ACC112 (cell line): ENCODE results near the gene CLCN2.
"Not testable (repeated sequence)": the region's sequence is repeated elsewhere in the genome, so short reads cannot be mapped to it uniquely, and the experiment has no call there.

Experiments used
- H2AFZ ChIP-seq: fragments of 200-600 bp; sonication (generic); one replicate; pipeline ENCODE4 v1.6.0; 2017; ENCODE audit warnings: antibody characterized with exemption, low read length; ENCODE audit not compliant: unreplicated experiment
- H3K27ac ChIP-seq: fragments of 200-600 bp; sonication (generic); 2 replicates; pipeline ENCODE4 v1.5.1; 2014; ENCODE audit warnings: low read depth, mild to moderate bottlenecking, antibody characterized with exemption, low read length, moderate library complexity
- H3K27me3 ChIP-seq: fragments of 200-600 bp; sonication (generic); 2 replicates; pipeline ENCODE4 v1.6.1; 2014; ENCODE audit warnings: mild to moderate bottlenecking, antibody characterized with exemption, low read length, moderate library complexity, mixed read lengths; ENCODE audit not compliant: insufficient read depth
- H3K36me3 ChIP-seq: fragments of 200-600 bp; sonication (generic); 2 replicates; pipeline ENCODE4 v1.6.1; 2016; ENCODE audit warnings: mild to moderate bottlenecking, antibody characterized with exemption, low read length, moderate library complexity, mixed read lengths; ENCODE audit not compliant: insufficient read depth
- H3K4me1 ChIP-seq: fragments of 200-600 bp; sonication (generic); one replicate; pipeline ENCODE4 v1.6.1; 2016; ENCODE audit warnings: low read length, mixed read lengths; ENCODE audit not compliant: insufficient read depth, unreplicated experiment, control insufficient read depth
- H3K4me3 ChIP-seq: fragments of 200-600 bp; sonication (generic); 2 replicates; pipeline ENCODE4 v1.5.1; 2014; ENCODE audit warnings: mild to moderate bottlenecking, low read depth, low read length
- H3K79me2 ChIP-seq: fragments of 200-600 bp; sonication (generic); one replicate; pipeline ENCODE4 v1.6.0; 2016; ENCODE audit warnings: low read length; ENCODE audit not compliant: control insufficient read depth, unreplicated experiment, insufficient read depth

The CLCN2 gene

GRCh38 chr3:184339451-184340135, 21.8 kb downstream of the CLCN2 start:
- H3K36me3 ChIP-seq, H2AFZ ChIP-seq, H3K4me3 ChIP-seq, H3K27ac ChIP-seq, H3K27me3 ChIP-seq: not testable (repeated sequence)
- H3K4me1 ChIP-seq = peaks cover 47% of the 10 kb centered on the region
- H3K79me2 ChIP-seq = peaks cover 47% of the 10 kb centered on the region

GRCh38 chr3:184339001-184339400, 22.4 kb downstream of the CLCN2 start:
- H3K4me1 ChIP-seq = peaks cover 53% of the 10 kb centered on the region
- H3K79me2 ChIP-seq = peaks cover 47% of the 10 kb centered on the region
- peak overlapping the region; percentile 83 for H3K4me3 ChIP-seq
- no peaks in the 10 kb centered on the region for H3K27me3 ChIP-seq
- H3K27ac ChIP-seq = peak overlapping the region; percentile 94
- no peak overlapping the region for H2AFZ ChIP-seq
- peaks cover 4% of the 10 kb centered on the region; the same call in 1 of the 2 replicates for H3K36me3 ChIP-seq

GRCh38 chr3:184338511-184338945, 22.9 kb downstream of the CLCN2 start:
- Histone ChIP-seq H3K79me2 (peaks cover 47% of the 10 kb centered on the region), H2AFZ (no peak overlapping the region), H3K27ac (peak overlapping the region; percentile 94), H3K27me3 (no peaks in the 10 kb centered on the region), H3K4me1 (peaks cover 58% of the 10 kb centered on the region), H3K4me3 (peak overlapping the region; percentile 83), H3K36me3 (peaks cover 9% of the 10 kb centered on the region; the same call in 1 of the 2 replicates)

- Histone ChIP-seq H3K36me3 (peaks cover 15% of the 10 kb centered on the region; the same call in 1 of the 2 replicates), H2AFZ (no peak overlapping the region), H3K4me1 (peaks cover 63% of the 10 kb centered on the region), H3K4me3 (peak overlapping the region; percentile 83), H3K27me3 (no peaks in the 10 kb centered on the region), H3K27ac (peak overlapping the region; percentile 94), H3K79me2 (peaks cover 51% of the 10 kb centered on the region)
Observed at GRCh38 chr3:184337981-184338380, 23.4 kb downstream of the CLCN2 start.

GRCh38 chr3:184337399-184337714, 24.0 kb downstream of the CLCN2 start, which contains the start of gene FAM131A:
Gene FAM131A (plus strand): TSS chr3:184337600. CDS start chr3:184337631, 31 bp downstream.
- peaks cover 19% of the 10 kb centered on the region; the same call in 1 of the 2 replicates for H3K36me3 ChIP-seq
- H3K4me3 ChIP-seq = peak within 1 kb of the TSS; percentile 83
- H2AFZ ChIP-seq = no peak within 1 kb of the TSS
- H3K27me3 ChIP-seq = no peaks in the 10 kb centered on the region
- peaks cover 69% of the 10 kb centered on the region for H3K4me1 ChIP-seq
- peaks cover 55% of the 10 kb centered on the region for H3K79me2 ChIP-seq
- H3K27ac ChIP-seq = peak within 1 kb of the TSS; percentile 94

- H2AFZ ChIP-seq = no peak overlapping the region
- H3K4me1 ChIP-seq = peaks cover 75% of the 10 kb centered on the region
- H3K27me3 ChIP-seq = no peaks in the 10 kb centered on the region
- H3K36me3 ChIP-seq = peaks cover 22% of the 10 kb centered on the region; the same call in 1 of the 2 replicates
- H3K79me2 ChIP-seq = peaks cover 55% of the 10 kb centered on the region
- peak overlapping the region; percentile 83 for H3K4me3 ChIP-seq
- H3K27ac ChIP-seq = peak overlapping the region; percentile 94
Observed at GRCh38 chr3:184336547-184337398, 24.6 kb downstream of the CLCN2 start.

- no peak overlapping the region for H2AFZ ChIP-seq
- H3K4me1 ChIP-seq = peaks cover 80% of the 10 kb centered on the region
- peaks cover 50% of the 10 kb centered on the region for H3K79me2 ChIP-seq
- H3K36me3 ChIP-seq = peaks cover 30% of the 10 kb centered on the region; the same call in 1 of the 2 replicates
- peak overlapping the region; percentile 94 for H3K27ac ChIP-seq
- no peaks in the 10 kb centered on the region for H3K27me3 ChIP-seq
- peak overlapping the region; percentile 83 for H3K4me3 ChIP-seq
Observed at GRCh38 chr3:184335661-184336546, 25.5 kb downstream of the CLCN2 start.

GRCh38 chr3:184335291-184335660, 26.1 kb downstream of the CLCN2 start:
- peaks cover 75% of the 10 kb centered on the region for H3K4me1 ChIP-seq
- peak overlapping the region; percentile 83 for H3K4me3 ChIP-seq
- no peaks in the 10 kb centered on the region for H3K27me3 ChIP-seq
- H3K79me2 ChIP-seq = peaks cover 48% of the 10 kb centered on the region
- H2AFZ ChIP-seq = no peak overlapping the region
- H3K27ac ChIP-seq = peak overlapping the region; percentile 94
- H3K36me3 ChIP-seq = peaks cover 34% of the 10 kb centered on the region

- H3K27ac ChIP-seq = peak overlapping the region; percentile 94
- H3K4me1 ChIP-seq = peaks cover 75% of the 10 kb centered on the region
- H3K27me3 ChIP-seq = no peaks in the 10 kb centered on the region
- peaks cover 43% of the 10 kb centered on the region for H3K79me2 ChIP-seq
- no peak overlapping the region for H2AFZ ChIP-seq
- H3K36me3 ChIP-seq = peaks cover 38% of the 10 kb centered on the region
- no peak overlapping the region for H3K4me3 ChIP-seq
Observed at GRCh38 chr3:184334470-184335158, 26.8 kb downstream of the CLCN2 start.

GRCh38 chr3:184333700-184334099, 27.7 kb downstream of the CLCN2 start:
- Histone ChIP-seq H3K27ac (peak overlapping the region; percentile 94), H3K79me2 (peaks cover 39% of the 10 kb centered on the region)

More at GRCh38 chr3:184333700-184334099, 27.7 kb downstream of the CLCN2 start:
- H3K4me3 ChIP-seq = no peak overlapping the region
- H3K36me3 ChIP-seq = peaks cover 47% of the 10 kb centered on the region
- no peak overlapping the region for H2AFZ ChIP-seq
- H3K4me1 ChIP-seq = peaks cover 70% of the 10 kb centered on the region
- no peaks in the 10 kb centered on the region for H3K27me3 ChIP-seq
